ENCODE measurements around the gene PRPF38A.
"Not testable (repeated sequence)": the region's sequence is repeated elsewhere in the genome, so short reads cannot be mapped to it uniquely, and the experiment has no call there.

Gene PRPF38A

GRCh38 chr1:52364235-52364839 is 40.1 kb upstream of the PRPF38A start:
- FAIRE-seq: peak; percentile 70
- no peak for DNase-seq (ENCODE audit: insufficient read length, low spot score)

GRCh38 chr1:52365071-52365745 is 39.2 kb upstream of the PRPF38A start:
- TF ChIP-seq POLR2AphosphoS5 (IDR thresholded peaks at IDR 0.05; ENCODE audit: low read depth, low read length) (no peak), POU2F2 (IDR thresholded peaks at IDR 0.05; ENCODE audit: low read depth, low read length) (no peak), SPI1 (IDR thresholded peaks at IDR 0.05; ENCODE audit: low read depth, low read length) (no peak), TAF1 (IDR thresholded peaks at IDR 0.05; ENCODE audit: low read depth, low read length) (no peak), PAX5 (IDR thresholded peaks at IDR 0.05; ENCODE audit: insufficient read depth, low read length, severe bottlenecking) (no peak), POLR2A (IDR thresholded peaks at IDR 0.05; ENCODE audit: low read depth, low read length) (no peak)
- FAIRE-seq (peak; percentile 91), DNase-seq (ENCODE audit: insufficient read length, low spot score) (no peak)

More at GRCh38 chr1:52364235-52364839, 40.1 kb upstream of the PRPF38A start:
- TF ChIP-seq POU2F2 (IDR thresholded peaks at IDR 0.05; ENCODE audit: low read depth, low read length) (no peak), SPI1 (IDR thresholded peaks at IDR 0.05; ENCODE audit: low read depth, low read length) (no peak), POLR2AphosphoS5 (IDR thresholded peaks at IDR 0.05; ENCODE audit: low read depth, low read length) (no peak), TAF1 (IDR thresholded peaks at IDR 0.05; ENCODE audit: low read depth, low read length) (no peak), POLR2A (IDR thresholded peaks at IDR 0.05; ENCODE audit: low read depth, low read length) (no peak), PAX5 (IDR thresholded peaks at IDR 0.05; ENCODE audit: insufficient read depth, low read length, severe bottlenecking) (no peak)

- FAIRE-seq: peak; percentile 99
- peak; percentile 97 for DNase-seq (ENCODE audit: insufficient read length, low spot score)
- TF ChIP-seq SPI1 (IDR thresholded peaks at IDR 0.05; ENCODE audit: low read depth, low read length): peak; percentile 11; the same call in 1 of the 2 replicates
- TF ChIP-seq POU2F2 (IDR thresholded peaks at IDR 0.05; ENCODE audit: low read depth, low read length): 0 out of 2 replicates have a peak, but pooled peaks have one; percentile 19
- TF ChIP-seq TAF1 (IDR thresholded peaks at IDR 0.05; ENCODE audit: low read depth, low read length): peak; percentile 64
- TF ChIP-seq POLR2A (IDR thresholded peaks at IDR 0.05; ENCODE audit: low read depth, low read length): peak; percentile 93
- TF ChIP-seq PAX5 (IDR thresholded peaks at IDR 0.05; ENCODE audit: insufficient read depth, low read length, severe bottlenecking): no peak
- TF ChIP-seq POLR2AphosphoS5 (IDR thresholded peaks at IDR 0.05; ENCODE audit: low read depth, low read length): peak; percentile 85
Observed at GRCh38 chr1:52365746-52366516, 38.5 kb upstream of the PRPF38A start, which contains the start of gene CC2D1B. Gene CC2D1B, minus strand, starts transcription at chr1:52366205. Its CDS starts 1,585 bp downstream, at chr1:52364620.

- FAIRE-seq: no peak
- DNase-seq (ENCODE audit: insufficient read length, low spot score): no peak
- TF ChIP-seq TAF1 (IDR thresholded peaks at IDR 0.05; ENCODE audit: low read depth, low read length) (no peak), POLR2AphosphoS5 (IDR thresholded peaks at IDR 0.05; ENCODE audit: low read depth, low read length) (no peak), POLR2A (IDR thresholded peaks at IDR 0.05; ENCODE audit: low read depth, low read length) (no peak), SPI1 (IDR thresholded peaks at IDR 0.05; ENCODE audit: low read depth, low read length) (no peak), PAX5 (IDR thresholded peaks at IDR 0.05; ENCODE audit: insufficient read depth, low read length, severe bottlenecking) (no peak), POU2F2 (IDR thresholded peaks at IDR 0.05; ENCODE audit: low read depth, low read length) (no peak)
Observed at GRCh38 chr1:52366517-52366827, 37.9 kb upstream of the PRPF38A start.

GRCh38 chr1:52367272-52367671 is 37.1 kb upstream of the PRPF38A start:
- TF ChIP-seq POLR2A (IDR thresholded peaks at IDR 0.05; ENCODE audit: low read depth, low read length) (no peak), POU2F2 (IDR thresholded peaks at IDR 0.05; ENCODE audit: low read depth, low read length) (no peak), POLR2AphosphoS5 (IDR thresholded peaks at IDR 0.05; ENCODE audit: low read depth, low read length) (no peak), TAF1 (IDR thresholded peaks at IDR 0.05; ENCODE audit: low read depth, low read length) (no peak), SPI1 (IDR thresholded peaks at IDR 0.05; ENCODE audit: low read depth, low read length) (no peak), PAX5 (IDR thresholded peaks at IDR 0.05; ENCODE audit: insufficient read depth, low read length, severe bottlenecking) (no peak)
- FAIRE-seq (no peak), DNase-seq (ENCODE audit: insufficient read length, low spot score) (no peak)

GRCh38 chr1:52368383-52369172 is 35.8 kb upstream of the PRPF38A start:
- DNase-seq (ENCODE audit: insufficient read length, low spot score): no peak
- FAIRE-seq: peak; percentile 87
- TF ChIP-seq POLR2AphosphoS5 (IDR thresholded peaks at IDR 0.05; ENCODE audit: low read depth, low read length) (no peak), PAX5 (IDR thresholded peaks at IDR 0.05; ENCODE audit: insufficient read depth, low read length, severe bottlenecking) (no peak), POU2F2 (IDR thresholded peaks at IDR 0.05; ENCODE audit: low read depth, low read length) (no peak), TAF1 (IDR thresholded peaks at IDR 0.05; ENCODE audit: low read depth, low read length) (no peak), POLR2A (IDR thresholded peaks at IDR 0.05; ENCODE audit: low read depth, low read length) (no peak), SPI1 (IDR thresholded peaks at IDR 0.05; ENCODE audit: low read depth, low read length) (no peak)

- not testable (repeated sequence) for FAIRE-seq; DNase-seq (ENCODE audit: insufficient read length, low spot score)
Observed at GRCh38 chr1:52369851-52370250, 34.6 kb upstream of the PRPF38A start.

GRCh38 chr1:52385376-52385775 is 19.0 kb upstream of the PRPF38A start:
- TF ChIP-seq POU2F2 (IDR thresholded peaks at IDR 0.05; ENCODE audit: low read depth, low read length): no peak
- no peak for TF ChIP-seq TAF1 (IDR thresholded peaks at IDR 0.05; ENCODE audit: low read depth, low read length)
- TF ChIP-seq POLR2AphosphoS5 (IDR thresholded peaks at IDR 0.05; ENCODE audit: low read depth, low read length): no peak
- TF ChIP-seq PAX5 (IDR thresholded peaks at IDR 0.05; ENCODE audit: insufficient read depth, low read length, severe bottlenecking): no peak
- TF ChIP-seq SPI1 (IDR thresholded peaks at IDR 0.05; ENCODE audit: low read depth, low read length): no peak
- no peak for TF ChIP-seq POLR2A (IDR thresholded peaks at IDR 0.05; ENCODE audit: low read depth, low read length)
- DNase-seq (ENCODE audit: insufficient read length, low spot score): no peak
- no peak for FAIRE-seq

All from GM12891 (cell line).